HUES6 (cell line): Measurements from ENCODE around the gene PPP2R3A.
"Not testable (repeated sequence)": the region's sequence is repeated elsewhere in the genome, so short reads cannot be mapped to it uniquely, and the experiment has no call there.

Source experiments
- H3K27ac ChIP-seq: 2 replicates; pipeline ENCODE4 v1.7.0; 2013; ENCODE audit warnings: low read depth, mild to moderate bottlenecking, low read length, inconsistent platforms
- H3K27me3 ChIP-seq: 2 replicates; pipeline ENCODE4 v1.6.1; 2013; ENCODE audit warnings: low read length; ENCODE audit not compliant: control insufficient read depth, insufficient read depth
- H3K36me3 ChIP-seq: 2 replicates; pipeline ENCODE4 v1.6.1; 2013; ENCODE audit warnings: low read length; ENCODE audit not compliant: control insufficient read depth, insufficient read depth
- H3K4me1 ChIP-seq: 2 replicates; pipeline ENCODE4 v1.6.1; 2013; ENCODE audit warnings: low read length; ENCODE audit not compliant: control insufficient read depth, insufficient read depth
- H3K4me3 ChIP-seq: 2 replicates; pipeline ENCODE4 v1.5.1; 2013; ENCODE audit warnings: low read depth, low read length
- H3K9ac ChIP-seq: one replicate; pipeline ENCODE4 v1.6.1; 2013; ENCODE audit warnings: mild to moderate bottlenecking, low read length
- H3K9me3 ChIP-seq: 2 replicates; pipeline ENCODE4 v1.6.1; 2013; ENCODE audit warnings: low read depth, low read length; ENCODE audit not compliant: control insufficient read depth, insufficient read depth

The PPP2R3A gene

DNA sequence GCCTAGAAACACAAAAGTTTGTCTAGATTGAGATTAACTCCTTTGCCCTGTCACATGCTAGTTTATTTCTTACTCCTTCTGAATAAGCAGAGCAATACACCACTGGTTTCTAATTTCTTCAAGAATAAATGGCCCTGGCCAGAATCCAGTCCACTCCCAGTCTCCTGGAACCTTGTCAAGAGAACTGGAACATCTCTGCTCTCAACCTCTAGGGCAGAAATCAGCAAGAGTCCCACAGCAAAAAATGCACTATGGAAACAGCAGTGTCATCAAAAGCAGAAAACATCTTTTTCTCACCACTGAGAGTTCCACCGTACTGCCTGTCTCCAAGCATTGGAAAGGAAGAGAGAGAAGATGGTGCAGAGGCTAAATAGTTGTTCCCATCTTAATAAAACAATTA, 35.9 kb upstream of the PPP2R3A start:
- no peaks in the 10 kb centered on the region for H3K36me3 ChIP-seq
- H3K9ac ChIP-seq = no peak overlapping the region
- H3K4me1 ChIP-seq = no peaks in the 10 kb centered on the region
- H3K4me3 ChIP-seq = no peak overlapping the region
- H3K9me3 ChIP-seq = no peaks in the 10 kb centered on the region
- H3K27ac ChIP-seq = no peak overlapping the region
- no peaks in the 10 kb centered on the region for H3K27me3 ChIP-seq

- Histone ChIP-seq H3K27me3 (no peaks in the 10 kb centered on the region), H3K4me1 (no peaks in the 10 kb centered on the region), H3K27ac (no peak overlapping the region), H3K36me3 (no peaks in the 10 kb centered on the region), H3K9me3 (no peaks in the 10 kb centered on the region), H3K4me3 (no peak overlapping the region), H3K9ac (no peak overlapping the region)
These were observed 35.3 kb upstream of the PPP2R3A start for GRCh38 chr3:135930255-135930654.

GRCh38 chr3:135935171-135935570, 30.4 kb upstream of the PPP2R3A start:
- not testable (repeated sequence) for H3K9me3 ChIP-seq, H3K9ac ChIP-seq, H3K27me3 ChIP-seq, H3K27ac ChIP-seq, H3K4me3 ChIP-seq, H3K36me3 ChIP-seq, H3K4me1 ChIP-seq

DNA sequence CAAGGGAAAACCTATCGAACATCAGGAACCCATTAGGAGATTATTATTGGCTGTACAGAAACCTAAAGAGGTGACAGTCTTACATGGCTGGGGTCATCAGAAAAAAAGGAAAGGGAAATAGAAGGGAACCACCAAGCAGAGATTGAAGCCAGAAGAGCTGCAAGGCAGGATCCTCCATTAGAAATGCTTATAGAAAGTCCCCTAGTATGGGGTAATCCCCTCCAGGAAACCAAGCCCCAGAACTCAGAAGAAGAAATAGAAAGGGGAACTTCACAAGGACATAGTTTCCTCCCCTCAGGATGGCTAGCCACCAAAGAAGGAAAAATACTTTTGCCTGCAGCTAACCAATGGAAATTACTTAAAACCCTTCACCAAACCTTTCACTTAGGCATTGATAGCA, 27.8 kb upstream of the PPP2R3A start:
- not testable (repeated sequence) for H3K9me3 ChIP-seq, H3K36me3 ChIP-seq, H3K27me3 ChIP-seq, H3K4me3 ChIP-seq, H3K27ac ChIP-seq, H3K4me1 ChIP-seq, H3K9ac ChIP-seq

DNA sequence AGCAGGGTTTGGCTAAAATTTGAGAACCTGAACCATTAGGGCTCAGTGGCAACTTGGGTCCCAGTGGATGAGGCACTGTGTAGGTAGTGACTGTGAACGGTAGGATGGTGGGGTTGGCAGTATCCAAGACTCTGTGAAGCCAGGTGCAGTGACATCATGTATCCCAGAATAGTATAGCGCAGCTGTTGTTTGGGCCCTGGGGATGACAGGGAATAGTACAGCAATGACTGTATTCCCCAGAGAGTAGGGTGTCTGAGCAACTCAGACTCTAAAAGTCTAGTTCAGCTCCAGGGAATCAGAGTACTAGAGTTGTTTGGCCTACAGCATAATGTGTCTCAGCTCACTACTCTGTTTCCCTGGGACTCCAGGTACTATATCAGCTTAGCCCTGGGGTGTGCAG, 20.7 kb upstream of the PPP2R3A start:
- Histone ChIP-seq H3K9me3 (no peaks in the 10 kb centered on the region), H3K36me3 (no peaks in the 10 kb centered on the region), H3K27ac (no peak overlapping the region), H3K27me3 (no peaks in the 10 kb centered on the region), H3K9ac (no peak overlapping the region), H3K4me3 (no peak overlapping the region), H3K4me1 (no peaks in the 10 kb centered on the region)

- no peaks in the 10 kb centered on the region for H3K36me3 ChIP-seq
- H3K4me1 ChIP-seq = no peaks in the 10 kb centered on the region
- peaks cover 14% of the 10 kb centered on the region for H3K9me3 ChIP-seq
- H3K4me3 ChIP-seq = no peak overlapping the region
- H3K27me3 ChIP-seq = no peaks in the 10 kb centered on the region
- no peak overlapping the region for H3K27ac ChIP-seq
- H3K9ac ChIP-seq = no peak overlapping the region
These were observed 14.6 kb upstream of the PPP2R3A start for GRCh38 chr3:135950941-135951340.

DNA sequence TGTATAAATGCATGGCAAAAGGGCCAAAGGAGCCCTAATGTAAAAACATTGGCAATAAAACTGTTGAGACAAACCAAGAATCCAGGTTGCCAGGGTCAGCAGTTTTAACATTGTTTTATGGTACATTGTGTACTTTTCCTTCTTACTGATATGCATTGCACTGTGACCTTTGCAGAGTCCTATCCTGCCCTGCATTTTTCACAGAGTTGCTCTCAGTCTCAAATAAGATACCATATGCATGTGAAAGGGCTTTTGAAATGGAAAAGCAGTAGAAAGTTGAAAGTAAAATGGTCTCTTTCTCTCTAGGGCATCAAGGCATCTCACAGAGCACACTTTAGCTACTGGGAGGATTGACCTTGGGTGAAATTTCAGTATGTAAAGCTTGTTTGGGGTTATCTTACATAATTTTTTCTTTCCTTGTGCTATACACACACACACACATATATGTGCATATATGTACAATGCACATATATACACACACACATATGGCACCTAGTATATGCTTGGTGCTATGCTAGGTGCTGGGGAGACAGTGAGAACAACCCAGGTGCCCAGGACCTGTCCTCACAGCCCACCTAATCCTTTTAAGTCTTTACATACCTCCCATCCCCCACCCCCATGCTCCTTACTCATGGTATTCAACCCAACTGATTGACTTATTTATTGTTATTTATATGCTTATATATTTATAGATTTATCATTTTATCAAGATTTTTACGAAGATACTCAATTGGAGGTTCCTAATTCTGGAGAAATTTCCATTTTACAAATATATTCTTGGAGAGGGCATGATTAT, 1.2 kb upstream of the PPP2R3A start:
- Histone ChIP-seq H3K27ac (peak overlapping the region; percentile 22; the same call in 1 of the 2 replicates), H3K4me1 (peaks cover 31% of the 10 kb centered on the region), H3K9me3 (peaks cover 12% of the 10 kb centered on the region), H3K9ac (peak overlapping the region; percentile 55), H3K4me3 (peak overlapping the region; percentile 74), H3K36me3 (no peaks in the 10 kb centered on the region), H3K27me3 (no peaks in the 10 kb centered on the region)

DNA sequence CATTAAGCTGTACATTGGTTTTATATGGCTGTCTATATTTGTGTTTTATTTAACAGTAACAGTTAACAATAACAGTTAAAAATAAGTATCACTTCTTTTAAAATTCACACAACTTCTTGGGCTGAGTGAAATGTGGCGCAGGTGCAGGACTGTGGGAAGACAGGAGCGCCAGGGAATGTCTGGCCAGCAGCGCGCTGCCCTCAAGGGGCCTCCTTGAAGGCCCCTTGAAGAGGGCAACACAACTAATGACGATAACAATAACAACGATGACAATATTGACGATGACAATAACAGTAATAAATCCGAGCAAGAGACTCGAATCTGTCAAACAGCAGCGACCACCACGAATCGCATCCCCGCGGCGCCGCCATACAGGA, 411 bp upstream of the PPP2R3A start:
- peaks cover 8% of the 10 kb centered on the region for H3K9me3 ChIP-seq
- H3K4me1 ChIP-seq = peaks cover 31% of the 10 kb centered on the region
- no peak overlapping the region for H3K27ac ChIP-seq
- no peaks in the 10 kb centered on the region for H3K27me3 ChIP-seq
- peak overlapping the region; percentile 55 for H3K9ac ChIP-seq
- H3K4me3 ChIP-seq = peak overlapping the region; percentile 74
- no peaks in the 10 kb centered on the region for H3K36me3 ChIP-seq

DNA sequence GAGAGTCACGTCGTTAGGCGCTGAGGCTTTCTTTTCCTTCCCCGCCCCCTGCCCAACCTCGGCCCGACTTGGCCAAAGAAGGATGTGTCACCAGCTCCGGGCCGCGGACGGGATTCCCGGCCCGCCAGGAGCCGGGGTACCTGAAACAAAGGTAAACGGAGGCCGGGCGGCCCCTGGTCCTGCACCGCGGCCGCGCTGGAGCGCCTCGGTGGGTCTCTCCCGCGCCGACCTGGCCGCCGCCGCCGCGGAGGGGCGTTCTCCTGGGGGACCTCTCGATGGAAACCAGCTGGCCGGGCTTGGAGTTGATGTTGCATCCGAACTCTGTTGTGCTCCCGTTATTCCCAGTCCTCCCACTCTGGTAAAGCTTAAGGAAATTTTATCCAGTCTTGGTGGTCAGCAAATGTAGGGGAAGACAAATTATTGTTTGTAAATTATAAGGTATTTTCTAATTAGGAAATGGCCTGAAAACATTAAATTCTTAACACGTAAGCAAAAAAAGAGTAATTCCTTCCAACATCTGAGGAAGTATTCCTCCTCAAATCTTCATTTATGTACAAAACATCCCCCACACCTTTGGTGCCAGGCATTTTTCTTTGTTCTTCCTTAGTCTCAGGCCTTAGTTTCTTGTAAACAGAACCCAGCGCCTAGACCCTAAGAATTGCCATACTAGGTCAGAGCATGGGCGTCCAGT, 888 bp downstream of the PPP2R3A start:
- Histone ChIP-seq H3K27ac (peak overlapping the region; percentile 85), H3K4me1 (peaks cover 36% of the 10 kb centered on the region), H3K4me3 (peak overlapping the region; percentile 74), H3K9ac (peak overlapping the region; percentile 82), H3K36me3 (no peaks in the 10 kb centered on the region), H3K27me3 (no peaks in the 10 kb centered on the region), H3K9me3 (no peaks in the 10 kb centered on the region)

DNA sequence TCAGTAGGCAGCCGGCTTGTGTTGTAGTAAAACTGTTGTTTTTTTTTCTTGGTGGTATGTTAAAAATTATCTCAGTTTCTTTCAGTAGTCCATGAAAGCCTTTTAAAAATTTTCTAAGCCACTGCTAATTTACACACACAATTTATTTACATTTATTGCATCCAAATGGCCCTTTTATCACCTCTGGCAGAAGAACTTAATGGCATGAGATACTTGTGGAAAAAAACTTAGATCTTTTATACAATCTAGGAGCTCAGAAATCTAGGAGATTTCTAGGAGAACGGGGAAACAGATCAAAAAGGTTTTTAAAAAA, 1.4 kb downstream of the PPP2R3A start:
- peaks cover 36% of the 10 kb centered on the region for H3K4me1 ChIP-seq
- peak overlapping the region; percentile 85; the same call in 1 of the 2 replicates for H3K27ac ChIP-seq
- no peaks in the 10 kb centered on the region for H3K27me3 ChIP-seq
- H3K4me3 ChIP-seq = peak overlapping the region; percentile 74
- no peaks in the 10 kb centered on the region for H3K9me3 ChIP-seq
- H3K9ac ChIP-seq = peak overlapping the region; percentile 82
- no peaks in the 10 kb centered on the region for H3K36me3 ChIP-seq

DNA sequence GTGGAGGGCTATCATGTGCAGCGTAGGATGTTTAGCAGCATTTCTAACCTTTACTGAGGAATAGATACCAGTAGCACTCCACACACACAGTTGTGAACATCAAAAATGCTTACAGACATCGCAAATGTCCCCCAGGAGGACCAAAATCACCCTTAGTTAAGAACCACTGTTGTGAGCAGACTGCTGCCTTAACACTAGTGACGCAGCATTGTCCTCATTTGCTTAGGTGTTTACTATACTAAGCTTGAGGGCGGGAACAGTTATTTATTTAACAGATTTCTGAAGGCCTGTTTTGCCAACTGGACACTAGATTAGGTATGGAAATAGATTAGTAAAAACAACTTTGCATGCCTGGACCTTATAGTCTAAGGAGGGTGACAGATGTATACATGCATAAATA, 2.3 kb downstream of the PPP2R3A start:
- H3K27ac ChIP-seq = no peak overlapping the region
- no peak overlapping the region for H3K9ac ChIP-seq
- H3K4me3 ChIP-seq = peak overlapping the region; percentile 74; the same call in 1 of the 2 replicates
- no peaks in the 10 kb centered on the region for H3K9me3 ChIP-seq
- H3K4me1 ChIP-seq = peaks cover 42% of the 10 kb centered on the region
- H3K27me3 ChIP-seq = no peaks in the 10 kb centered on the region
- H3K36me3 ChIP-seq = no peaks in the 10 kb centered on the region
